ENCODE measurements around the gene OR5K4. TPM values are rescaled to one million over a fixed set of nuclear protein-coding genes. Genes with fewer than 3 reads are reported as not detected.

OR5K4 gene
- total RNA-seq, 1 donor from 2014 or later = not detected

GRCh38 chr3:98326105-98326893, 27.4 kb upstream of the OR5K4 start:
- H3K4me1 ChIP-seq = no peaks in the 10 kb centered on the region
- H3K27ac ChIP-seq = no peak overlapping the region
- H3K9me3 ChIP-seq = no peaks in the 10 kb centered on the region
- DNase-seq (ENCODE audit: extremely low spot score in 2 of 2) = no peak
- H3K36me3 ChIP-seq = no peaks in the 10 kb centered on the region
- no peak for TF ChIP-seq POLR2A (IDR thresholded peaks at IDR 0.05)
- TF ChIP-seq POLR2AphosphoS5 (IDR thresholded peaks at IDR 0.05; ENCODE audit: insufficient read depth in 1 of 2, low read depth in 1 of 2) = no peak
- TF ChIP-seq, protein P1, sequence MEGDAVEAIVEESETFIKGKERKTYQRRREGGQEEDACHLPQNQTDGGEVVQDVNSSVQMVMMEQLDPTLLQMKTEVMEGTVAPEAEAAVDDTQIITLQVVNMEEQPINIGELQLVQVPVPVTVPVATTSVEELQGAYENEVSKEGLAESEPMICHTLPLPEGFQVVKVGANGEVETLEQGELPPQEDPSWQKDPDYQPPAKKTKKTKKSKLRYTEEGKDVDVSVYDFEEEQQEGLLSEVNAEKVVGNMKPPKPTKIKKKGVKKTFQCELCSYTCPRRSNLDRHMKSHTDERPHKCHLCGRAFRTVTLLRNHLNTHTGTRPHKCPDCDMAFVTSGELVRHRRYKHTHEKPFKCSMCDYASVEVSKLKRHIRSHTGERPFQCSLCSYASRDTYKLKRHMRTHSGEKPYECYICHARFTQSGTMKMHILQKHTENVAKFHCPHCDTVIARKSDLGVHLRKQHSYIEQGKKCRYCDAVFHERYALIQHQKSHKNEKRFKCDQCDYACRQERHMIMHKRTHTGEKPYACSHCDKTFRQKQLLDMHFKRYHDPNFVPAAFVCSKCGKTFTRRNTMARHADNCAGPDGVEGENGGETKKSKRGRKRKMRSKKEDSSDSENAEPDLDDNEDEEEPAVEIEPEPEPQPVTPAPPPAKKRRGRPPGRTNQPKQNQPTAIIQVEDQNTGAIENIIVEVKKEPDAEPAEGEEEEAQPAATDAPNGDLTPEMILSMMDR (IDR thresholded peaks at IDR 0.05) = no peak
- H3K4me3 ChIP-seq = no peak overlapping the region
- intact Hi-C loops (cut with DNase I) = no loop called here
- H3K27me3 ChIP-seq = no peaks in the 10 kb centered on the region

GRCh38 chr3:98326945-98327344, 26.7 kb upstream of the OR5K4 start:
- no peaks in the 10 kb centered on the region for H3K9me3 ChIP-seq
- H3K4me1 ChIP-seq = no peaks in the 10 kb centered on the region
- H3K4me3 ChIP-seq = no peak overlapping the region
- H3K36me3 ChIP-seq = no peaks in the 10 kb centered on the region
- H3K27ac ChIP-seq = no peak overlapping the region
- DNase-seq (ENCODE audit: extremely low spot score in 2 of 2) = no peak
- intact Hi-C loops (cut with DNase I) = no loop called here
- TF ChIP-seq POLR2A (IDR thresholded peaks at IDR 0.05) (no peak), POLR2AphosphoS5 (IDR thresholded peaks at IDR 0.05; ENCODE audit: insufficient read depth in 1 of 2, low read depth in 1 of 2) (no peak)
- TF ChIP-seq, protein P1 (IDR thresholded peaks at IDR 0.05) = no peak
- H3K27me3 ChIP-seq = no peaks in the 10 kb centered on the region

- Histone ChIP-seq H3K9me3 (no peaks in the 10 kb centered on the region), H3K27me3 (no peaks in the 10 kb centered on the region), H3K4me1 (no peaks in the 10 kb centered on the region), H3K36me3 (no peaks in the 10 kb centered on the region), H3K4me3 (no peak overlapping the region), H3K27ac (no peak overlapping the region)
- TF ChIP-seq POLR2A (IDR thresholded peaks at IDR 0.05) (no peak), POLR2AphosphoS5 (IDR thresholded peaks at IDR 0.05; ENCODE audit: insufficient read depth in 1 of 2, low read depth in 1 of 2) (no peak)
- TF ChIP-seq, protein P1 (IDR thresholded peaks at IDR 0.05) = no peak
- intact Hi-C loops (cut with DNase I) = no loop called here
- no peak for DNase-seq (ENCODE audit: extremely low spot score in 2 of 2)
Measured at GRCh38 chr3:98328933-98329332, 24.7 kb upstream of the OR5K4 start.

GRCh38 chr3:98329392-98330124, 24.1 kb upstream of the OR5K4 start:
- no peaks in the 10 kb centered on the region for H3K36me3 ChIP-seq
- no peaks in the 10 kb centered on the region for H3K9me3 ChIP-seq
- TF ChIP-seq, protein P1 (IDR thresholded peaks at IDR 0.05) = peak in 2 of 3 experiments; percentile 32 to 52
- no peak for TF ChIP-seq POLR2AphosphoS5 (IDR thresholded peaks at IDR 0.05; ENCODE audit: insufficient read depth in 1 of 2, low read depth in 1 of 2)
- TF ChIP-seq POLR2A (IDR thresholded peaks at IDR 0.05) = no peak
- H3K27me3 ChIP-seq = no peaks in the 10 kb centered on the region
- no peak overlapping the region for H3K27ac ChIP-seq
- no peak overlapping the region for H3K4me3 ChIP-seq
- intact Hi-C loops (cut with DNase I) = no loop called here
- no peaks in the 10 kb centered on the region for H3K4me1 ChIP-seq
- no peak for DNase-seq (ENCODE audit: extremely low spot score in 2 of 2)

DNA sequence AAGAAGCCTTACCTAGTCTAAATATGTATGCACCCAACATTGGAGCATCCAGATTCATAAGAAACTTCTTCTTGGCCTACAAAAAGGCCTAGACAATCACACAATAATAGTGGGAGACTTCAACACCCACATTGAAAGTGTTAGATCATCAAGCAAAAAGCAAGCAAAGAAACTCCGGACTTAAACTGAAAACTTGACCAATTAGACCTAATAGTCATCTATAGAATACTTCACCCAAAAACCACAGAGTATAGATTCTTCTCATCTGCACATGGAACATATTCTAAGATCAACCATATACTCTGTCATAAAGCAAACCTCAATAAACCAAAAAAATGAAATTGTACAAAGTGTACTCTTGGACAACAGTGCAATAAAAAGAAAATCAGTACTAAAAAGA, 22.3 kb upstream of the OR5K4 start:
- no peak overlapping the region for H3K27ac ChIP-seq
- no peaks in the 10 kb centered on the region for H3K27me3 ChIP-seq
- DNase-seq (ENCODE audit: extremely low spot score in 2 of 2) = no peak
- no peak overlapping the region for H3K4me3 ChIP-seq
- intact Hi-C loops (cut with DNase I) = no loop called here
- H3K9me3 ChIP-seq = no peaks in the 10 kb centered on the region
- no peaks in the 10 kb centered on the region for H3K4me1 ChIP-seq
- no peaks in the 10 kb centered on the region for H3K36me3 ChIP-seq
- TF ChIP-seq, protein P1 (IDR thresholded peaks at IDR 0.05) = no peak
- no peak for TF ChIP-seq POLR2A (IDR thresholded peaks at IDR 0.05)
- no peak for TF ChIP-seq POLR2AphosphoS5 (IDR thresholded peaks at IDR 0.05; ENCODE audit: insufficient read depth in 1 of 2, low read depth in 1 of 2)

Measured in vagina (tissue), 2 donors.